Stimulated activated naive CD8-positive, alpha-beta T cell treated with anti-CD3 and anti-CD28 coated beads, Interleukin-15, amount 100 ng/mL, for 72 hours (primary cell): ENCODE results near the gene UBE2E3.

Experiments used
- ATAC-seq: fragments of 150-1000 bp; cut with Tn5 transposase; 2 replicates; pipeline ENCODE4 v1.10.0; 2021; ENCODE audit warnings: mild to moderate bottlenecking, moderate library complexity
- DNase-seq, 2 donors: peaks; one replicate each; pipeline ENCODE4 v3.0.0; 2021 to 2022
- H3K27ac Mint-ChIP-seq, 2 donors: one replicate each; pipeline ENCODE4 v1.8.0; 2022; ENCODE audit warnings: mild to moderate bottlenecking in 2 of 2, mixed read lengths in 2 of 2, moderate library complexity in 2 of 2
- H3K27me3 Mint-ChIP-seq: one replicate; pipeline ENCODE4 v1.8.0; 2022; ENCODE audit warnings: mixed read lengths
- H3K4me1 Mint-ChIP-seq: one replicate; pipeline ENCODE4 v1.8.0; 2022; ENCODE audit warnings: mild to moderate bottlenecking, mixed read lengths
- H3K4me3 Mint-ChIP-seq, 2 donors: one replicate each; pipeline ENCODE4 v1.8.0; 2022; ENCODE audit warnings: mild to moderate bottlenecking in 2 of 2, mixed read lengths in 2 of 2, moderate library complexity in 1 of 2
- H3K9me3 Mint-ChIP-seq, 2 donors: one replicate each; pipeline ENCODE4 v1.8.0; 2022; ENCODE audit warnings: mixed read lengths in 2 of 2

The UBE2E3 gene

DNA sequence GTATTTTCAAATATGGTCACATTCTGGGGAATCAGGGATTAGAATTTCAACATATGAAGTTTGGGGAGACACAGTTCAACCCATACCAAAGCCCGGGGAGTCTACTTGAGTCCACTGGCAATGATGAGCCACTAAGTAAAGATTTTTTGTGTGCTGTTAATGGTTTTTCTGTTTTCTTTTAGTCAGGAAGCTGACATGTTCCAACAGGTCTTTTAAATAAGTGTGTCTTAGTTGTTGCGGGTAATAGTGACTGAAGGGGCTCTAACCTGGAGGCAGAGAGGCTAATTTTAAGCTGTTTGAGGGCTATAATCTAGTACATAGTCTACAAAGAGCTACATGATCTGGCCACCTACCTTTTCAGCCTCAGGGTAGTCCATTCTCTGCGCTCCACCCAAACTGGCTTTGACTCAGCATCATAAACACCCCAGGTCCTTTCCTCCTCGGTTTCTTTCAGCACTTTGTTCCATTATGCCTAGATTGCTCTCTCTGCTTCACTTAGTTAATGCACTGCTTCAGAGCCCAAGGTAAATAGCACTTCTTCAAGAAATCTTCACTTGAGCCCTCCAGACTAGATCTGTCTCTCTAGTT, 17.6 kb upstream of the UBE2E3 start:
- DNase-seq (no peak), ATAC-seq (no peak)
- no peaks in the 10 kb centered on the region for H3K4me1 Mint-ChIP-seq
- H3K27ac Mint-ChIP-seq: no peak overlapping the region
- no peaks in the 10 kb centered on the region for H3K9me3 Mint-ChIP-seq
- peaks cover 4% of the 10 kb centered on the region for H3K27me3 Mint-ChIP-seq
- no peak overlapping the region for H3K4me3 Mint-ChIP-seq

DNA sequence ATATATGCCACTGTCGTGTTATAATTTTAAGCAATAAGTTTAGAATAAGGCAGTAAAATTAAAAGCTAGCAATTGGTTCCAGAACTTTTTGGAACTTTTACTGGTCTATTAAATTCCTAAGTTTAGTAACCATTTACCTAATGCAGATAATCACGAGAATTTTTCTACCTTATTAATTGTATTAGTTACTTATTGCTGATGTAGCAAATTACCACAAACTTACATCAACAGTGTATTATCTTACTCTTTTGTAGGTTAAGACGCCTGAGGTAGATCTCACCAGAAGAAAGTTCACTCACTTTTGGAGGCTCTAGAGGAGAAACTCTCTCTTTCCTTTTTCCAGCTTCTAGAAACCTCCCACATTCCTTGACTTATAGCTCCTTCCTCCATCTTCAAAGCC, 14.0 kb upstream of the UBE2E3 start:
- Mint-ChIP-seq H3K4me1 (no peaks in the 10 kb centered on the region), H3K4me3 (no peak overlapping the region), H3K27ac (no peak overlapping the region), H3K27me3 (no peaks in the 10 kb centered on the region), H3K9me3 (no peaks in the 10 kb centered on the region)
- ATAC-seq (no peak), DNase-seq (no peak)

GRCh38 chr2:180969124-180969523, 11.3 kb upstream of the UBE2E3 start:
- no peak overlapping the region for H3K27ac Mint-ChIP-seq
- ATAC-seq: no peak
- H3K4me1 Mint-ChIP-seq: no peaks in the 10 kb centered on the region
- H3K27me3 Mint-ChIP-seq: no peaks in the 10 kb centered on the region
- no peak overlapping the region for H3K4me3 Mint-ChIP-seq
- no peaks in the 10 kb centered on the region for H3K9me3 Mint-ChIP-seq
- DNase-seq: no peak

- no peak for DNase-seq
- no peak for ATAC-seq
- H3K27ac Mint-ChIP-seq: no peak overlapping the region
- H3K9me3 Mint-ChIP-seq: no peaks in the 10 kb centered on the region
- no peaks in the 10 kb centered on the region for H3K4me1 Mint-ChIP-seq
- no peak overlapping the region for H3K4me3 Mint-ChIP-seq
- H3K27me3 Mint-ChIP-seq: no peaks in the 10 kb centered on the region
Observed at GRCh38 chr2:180970016-180970415, 10.4 kb upstream of the UBE2E3 start.

DNA sequence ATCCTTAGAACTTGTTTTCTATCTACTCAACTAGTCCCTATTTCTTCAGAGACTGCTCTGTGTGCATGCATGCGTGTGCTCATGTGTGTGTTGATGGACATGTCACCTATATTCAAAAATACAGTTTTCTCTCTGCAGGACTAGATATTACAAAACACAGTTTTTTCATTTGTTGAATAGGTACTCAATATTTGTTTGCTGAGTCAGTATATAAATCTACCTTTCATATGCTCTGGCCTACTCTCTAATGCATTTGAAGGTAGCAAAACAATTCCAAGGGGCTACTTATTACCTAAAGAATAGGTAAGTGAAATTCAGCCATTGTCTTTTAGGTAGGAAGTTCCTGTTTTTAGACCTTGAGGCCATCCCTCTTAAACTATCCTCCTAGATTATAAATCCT, 8.6 kb upstream of the UBE2E3 start:
- DNase-seq: no peak
- H3K4me3 Mint-ChIP-seq: no peak overlapping the region
- ATAC-seq: no peak
- no peaks in the 10 kb centered on the region for H3K9me3 Mint-ChIP-seq
- no peaks in the 10 kb centered on the region for H3K27me3 Mint-ChIP-seq
- no peaks in the 10 kb centered on the region for H3K4me1 Mint-ChIP-seq
- H3K27ac Mint-ChIP-seq: no peak overlapping the region

GRCh38 chr2:180975585-180975984, 4.8 kb upstream of the UBE2E3 start:
- DNase-seq (no peak), ATAC-seq (no peak)
- Mint-ChIP-seq H3K27ac (no peak overlapping the region), H3K4me3 (no peak overlapping the region), H3K27me3 (no peaks in the 10 kb centered on the region), H3K4me1 (peaks cover 9% of the 10 kb centered on the region), H3K9me3 (no peaks in the 10 kb centered on the region)

- no peak for DNase-seq
- ATAC-seq: no peak
- H3K27me3 Mint-ChIP-seq: no peaks in the 10 kb centered on the region
- no peak overlapping the region for H3K27ac Mint-ChIP-seq
- H3K4me3 Mint-ChIP-seq: peak overlapping the region; percentile 61 to 79
- peaks cover 34% of the 10 kb centered on the region for H3K4me1 Mint-ChIP-seq
- no peaks in the 10 kb centered on the region for H3K9me3 Mint-ChIP-seq
Observed at GRCh38 chr2:180978903-180979748, 1.3 kb upstream of the UBE2E3 start.

DNA sequence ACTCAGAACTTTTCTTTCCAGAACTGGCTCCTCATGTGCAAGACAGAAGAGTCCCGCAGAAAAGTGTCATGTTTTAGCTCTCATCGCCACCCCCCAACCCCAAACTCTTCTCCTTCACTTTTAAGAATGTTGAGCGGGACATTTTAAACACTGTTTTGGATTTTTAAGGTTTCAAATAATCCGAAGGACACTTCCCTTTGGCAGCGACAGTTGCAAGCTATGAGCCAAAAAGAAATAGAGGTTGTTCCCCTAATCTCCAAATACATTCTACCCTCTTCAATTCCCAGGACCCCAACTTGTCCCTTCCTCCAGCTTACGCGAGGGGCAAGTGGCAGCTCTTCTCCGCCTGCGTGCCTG, 678 bp upstream of the UBE2E3 start:
- peaks cover 40% of the 10 kb centered on the region for H3K4me1 Mint-ChIP-seq
- no peaks in the 10 kb centered on the region for H3K27me3 Mint-ChIP-seq
- no peaks in the 10 kb centered on the region for H3K9me3 Mint-ChIP-seq
- peak overlapping the region; percentile 61 to 79 for H3K4me3 Mint-ChIP-seq
- ATAC-seq (no peak), DNase-seq (no peak)
- H3K27ac Mint-ChIP-seq: no peak overlapping the region

DNA sequence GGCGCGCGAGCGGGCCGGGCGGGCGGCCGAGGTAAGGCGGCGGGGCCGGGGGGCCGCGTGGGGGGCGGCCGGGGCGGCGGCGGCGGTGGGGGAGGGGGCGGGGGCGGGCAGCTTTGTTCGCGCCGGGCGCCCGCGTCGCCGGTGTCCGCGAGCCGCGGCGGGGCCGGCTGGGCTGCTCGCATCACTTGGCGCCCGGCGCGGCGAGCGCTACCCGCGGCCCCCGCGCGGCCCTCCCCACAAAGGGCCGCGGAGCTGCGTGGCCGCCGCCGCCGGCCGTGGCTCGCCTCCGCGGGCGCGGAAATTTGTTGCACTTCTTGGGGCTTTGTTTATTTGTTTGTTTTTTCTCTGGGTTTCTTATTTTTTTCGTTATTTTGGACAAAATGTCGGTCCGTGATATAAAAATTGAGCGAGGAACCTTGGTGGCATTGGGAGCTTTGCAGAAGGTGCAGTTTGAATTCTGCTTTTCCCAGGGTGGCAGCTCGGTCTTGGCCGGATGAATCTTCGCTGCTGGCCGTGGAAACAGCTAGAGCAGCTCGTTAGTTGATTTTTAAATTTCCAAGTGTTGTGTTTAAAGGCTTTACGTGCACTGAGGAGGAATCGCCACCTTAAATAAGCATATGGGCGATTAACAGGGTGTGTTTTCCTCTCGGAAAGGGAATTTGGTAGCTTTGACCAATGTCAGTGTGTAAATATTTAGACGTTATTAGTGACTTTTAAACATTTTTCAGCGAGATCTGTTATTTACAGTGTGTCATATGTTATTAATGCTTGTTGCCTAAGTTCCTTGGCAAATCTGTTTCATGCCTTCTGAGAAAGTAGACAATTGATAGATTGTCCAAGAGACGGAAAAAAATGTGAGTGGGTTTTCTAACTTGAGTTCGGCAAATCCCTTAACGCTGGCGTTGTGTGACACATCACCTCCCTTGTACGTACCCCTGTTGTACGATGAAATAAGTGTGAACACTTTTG, 822 bp downstream of the UBE2E3 start:
- peak; percentile 27 for ATAC-seq
- Mint-ChIP-seq H3K27ac (peak overlapping the region; percentile 99), H3K4me1 (peaks cover 50% of the 10 kb centered on the region), H3K4me3 (peak overlapping the region; percentile 95 to 96), H3K9me3 (no peaks in the 10 kb centered on the region), H3K27me3 (no peaks in the 10 kb centered on the region)
- peak; percentile 13 to 30 for DNase-seq

DNA sequence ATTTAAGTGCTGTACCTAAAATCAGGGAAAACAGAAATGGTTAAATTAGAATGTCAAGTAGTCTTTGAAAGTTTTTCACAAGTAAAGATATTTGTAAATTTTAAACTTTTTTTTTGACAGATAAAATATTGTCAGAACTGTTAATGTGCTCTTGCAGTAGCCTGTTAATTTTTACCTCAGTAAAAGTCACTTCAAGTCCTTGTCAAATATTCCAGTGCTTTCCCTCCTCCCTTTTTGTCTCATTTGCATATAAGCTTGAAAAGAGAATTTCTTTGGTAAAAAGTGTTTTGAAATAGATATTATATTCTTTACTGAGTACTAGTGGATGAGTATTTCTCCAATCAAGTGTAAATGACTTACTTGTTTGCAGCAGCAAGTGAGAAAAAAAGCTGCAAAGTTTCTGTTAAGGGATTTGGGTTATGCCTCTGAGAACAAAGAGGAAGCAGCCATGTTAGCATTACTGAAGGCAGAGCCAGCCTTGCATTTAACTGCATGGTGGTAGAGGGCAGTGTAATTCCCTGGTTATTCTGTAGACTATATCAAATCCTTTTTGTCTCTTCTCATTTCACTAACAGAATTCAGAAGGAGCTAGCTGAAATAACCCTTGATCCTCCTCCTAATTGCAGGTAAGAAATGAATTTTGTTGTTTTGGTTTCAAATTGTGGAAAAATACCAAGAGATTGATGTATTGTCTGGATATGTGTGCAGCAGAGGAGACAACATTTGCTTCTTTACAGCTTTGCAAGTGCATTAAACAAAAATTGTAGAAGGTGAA, 3.2 kb downstream of the UBE2E3 start:
- no peak for ATAC-seq
- no peaks in the 10 kb centered on the region for H3K9me3 Mint-ChIP-seq
- no peak overlapping the region for H3K27ac Mint-ChIP-seq
- peak overlapping the region; percentile 13 to 32 for H3K4me3 Mint-ChIP-seq
- no peak for DNase-seq
- no peaks in the 10 kb centered on the region for H3K27me3 Mint-ChIP-seq
- peaks cover 50% of the 10 kb centered on the region for H3K4me1 Mint-ChIP-seq

GRCh38 chr2:180985771-180986395, 5.5 kb downstream of the UBE2E3 start:
- DNase-seq (no peak), ATAC-seq (no peak)
- H3K27me3 Mint-ChIP-seq: no peaks in the 10 kb centered on the region
- H3K4me1 Mint-ChIP-seq: peaks cover 51% of the 10 kb centered on the region
- no peaks in the 10 kb centered on the region for H3K9me3 Mint-ChIP-seq
- H3K27ac Mint-ChIP-seq: no peak overlapping the region
- no peak overlapping the region for H3K4me3 Mint-ChIP-seq

GRCh38 chr2:180987146-180987545, 6.7 kb downstream of the UBE2E3 start:
- Mint-ChIP-seq H3K27ac (no peak overlapping the region), H3K4me3 (no peak overlapping the region), H3K4me1 (peaks cover 53% of the 10 kb centered on the region), H3K27me3 (no peaks in the 10 kb centered on the region), H3K9me3 (no peaks in the 10 kb centered on the region)
- DNase-seq: no peak
- no peak for ATAC-seq

DNA sequence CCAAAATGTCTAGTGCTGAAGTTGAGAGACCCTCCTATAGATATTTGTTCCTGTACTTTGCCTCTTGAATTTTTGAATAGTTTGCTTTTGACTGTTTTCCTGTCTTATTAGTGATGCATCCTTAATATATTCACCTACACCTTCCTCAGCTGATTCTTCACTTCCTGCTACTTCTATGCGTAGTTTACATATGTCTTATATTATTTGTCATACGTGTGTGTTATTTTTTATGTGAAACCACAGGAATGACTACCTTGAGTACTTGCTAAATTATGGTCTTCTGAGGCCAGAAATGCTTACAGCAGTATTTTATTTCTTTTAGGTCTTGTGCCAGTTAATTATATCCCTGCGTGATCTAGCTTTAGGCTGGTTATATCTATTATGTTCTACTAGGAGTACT, 9.9 kb downstream of the UBE2E3 start:
- H3K4me3 Mint-ChIP-seq: no peak overlapping the region
- no peaks in the 10 kb centered on the region for H3K9me3 Mint-ChIP-seq
- H3K27ac Mint-ChIP-seq: no peak overlapping the region
- peaks cover 25% of the 10 kb centered on the region for H3K4me1 Mint-ChIP-seq
- DNase-seq (no peak), ATAC-seq (no peak)
- no peaks in the 10 kb centered on the region for H3K27me3 Mint-ChIP-seq

DNA sequence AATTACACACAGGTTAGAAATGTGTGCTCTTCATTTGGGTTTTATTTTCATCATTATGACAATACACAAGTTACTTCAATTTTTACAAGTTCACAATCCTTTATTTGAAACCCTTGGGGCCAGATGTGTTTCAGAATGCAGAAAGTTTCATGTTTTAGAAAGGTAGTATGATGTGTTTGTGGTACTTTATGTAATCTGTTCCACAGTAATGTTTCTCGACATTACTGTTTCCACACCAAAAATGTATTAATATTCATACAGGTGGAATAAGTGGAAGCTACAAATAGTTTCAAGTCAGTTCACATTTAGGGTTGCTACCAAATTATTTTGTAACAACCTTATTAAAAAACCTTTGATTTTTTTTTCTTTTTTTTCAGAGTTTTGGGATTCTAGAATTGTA, 10.4 kb downstream of the UBE2E3 start:
- H3K4me1 Mint-ChIP-seq: peaks cover 27% of the 10 kb centered on the region
- DNase-seq (no peak), ATAC-seq (no peak)
- no peaks in the 10 kb centered on the region for H3K9me3 Mint-ChIP-seq
- H3K27me3 Mint-ChIP-seq: no peaks in the 10 kb centered on the region
- no peak overlapping the region for H3K4me3 Mint-ChIP-seq
- no peak overlapping the region for H3K27ac Mint-ChIP-seq

GRCh38 chr2:180991361-180991760, 11.0 kb downstream of the UBE2E3 start:
- DNase-seq: no peak
- H3K27me3 Mint-ChIP-seq: no peaks in the 10 kb centered on the region
- H3K9me3 Mint-ChIP-seq: no peaks in the 10 kb centered on the region
- no peak overlapping the region for H3K4me3 Mint-ChIP-seq
- no peak overlapping the region for H3K27ac Mint-ChIP-seq
- H3K4me1 Mint-ChIP-seq: peaks cover 23% of the 10 kb centered on the region
- no peak for ATAC-seq
